ENCODE measurements around the gene DHX34. TPM values are rescaled to one million over a fixed set of nuclear protein-coding genes. Genes with fewer than 3 reads are reported as not detected.

DHX34 gene
- total RNA-seq, 2 donors from 2014 or later, result 20.4 to 21.3 TPM

- H3K36me3 ChIP-seq, result no peaks in the 10 kb centered on the region
- DNase-seq (ENCODE audit: low spot score) (no peak), ATAC-seq (ENCODE audit: insufficient number of reproducible peaks, low FRiP score, low read depth) (no peak)
- H3K27me3 ChIP-seq (replicated peaks; ENCODE audit: insufficient read depth), result no peaks in the 10 kb centered on the region
- H3K4me1 ChIP-seq (ENCODE audit: control insufficient read depth in 1 of 2, low read depth in 2 of 2), result peaks cover 15 to 19% of the 10 kb centered on the region in 2 donors
- no peaks in the 10 kb centered on the region for H3K9me3 ChIP-seq
- no peak for TF ChIP-seq CTCF (IDR thresholded peaks at IDR 0.05)
- peak overlapping the region in 1 of 2 donors; percentile 29 for H3K27ac ChIP-seq
- H3K4me3 ChIP-seq, result peak overlapping the region; percentile 53
Observed at GRCh38 chr19:47312366-47313006, 36.6 kb upstream of the DHX34 start.

- no peaks in the 10 kb centered on the region for H3K9me3 ChIP-seq
- TF ChIP-seq CTCF (IDR thresholded peaks at IDR 0.05), result no peak
- H3K27ac ChIP-seq, result peak overlapping the region in 1 of 2 donors; percentile 29
- no peak for ATAC-seq (ENCODE audit: insufficient number of reproducible peaks, low FRiP score, low read depth)
- no peaks in the 10 kb centered on the region for H3K36me3 ChIP-seq
- H3K4me1 ChIP-seq (ENCODE audit: control insufficient read depth in 1 of 2, low read depth in 2 of 2), result peaks cover 10 to 14% of the 10 kb centered on the region in 2 donors
- H3K4me3 ChIP-seq, result peak overlapping the region; percentile 53
- no peaks in the 10 kb centered on the region for H3K27me3 ChIP-seq (replicated peaks; ENCODE audit: insufficient read depth)
- DNase-seq (ENCODE audit: low spot score), result no peak
Observed at GRCh38 chr19:47313754-47314295, 35.3 kb upstream of the DHX34 start.

- peak; percentile 52 for ATAC-seq (ENCODE audit: insufficient number of reproducible peaks, low FRiP score, low read depth)
- no peaks in the 10 kb centered on the region for H3K9me3 ChIP-seq
- H3K27ac ChIP-seq, result peak overlapping the region in 1 of 2 donors; percentile 57
- peak; percentile 45 for DNase-seq (ENCODE audit: low spot score)
- peaks cover 0 to 5% of the 10 kb centered on the region in 2 donors for H3K4me1 ChIP-seq (ENCODE audit: control insufficient read depth in 1 of 2, low read depth in 2 of 2)
- no peak for TF ChIP-seq CTCF (IDR thresholded peaks at IDR 0.05)
- H3K4me3 ChIP-seq, result no peak overlapping the region
- no peaks in the 10 kb centered on the region for H3K27me3 ChIP-seq (replicated peaks; ENCODE audit: insufficient read depth)
- H3K36me3 ChIP-seq, result no peaks in the 10 kb centered on the region
Observed at GRCh38 chr19:47315125-47315821, 33.8 kb upstream of the DHX34 start.

GRCh38 chr19:47316513-47316912 is 32.6 kb upstream of the DHX34 start:
- ATAC-seq (ENCODE audit: insufficient number of reproducible peaks, low FRiP score, low read depth) (no peak), DNase-seq (ENCODE audit: low spot score) (no peak)
- Histone ChIP-seq H3K27me3 (replicated peaks; ENCODE audit: insufficient read depth) (no peaks in the 10 kb centered on the region), H3K27ac (peak overlapping the region in 1 of 2 donors; percentile 30), H3K36me3 (no peaks in the 10 kb centered on the region), H3K9me3 (no peaks in the 10 kb centered on the region), H3K4me3 (no peak overlapping the region), H3K4me1 (ENCODE audit: control insufficient read depth in 1 of 2, low read depth in 2 of 2) (peaks cover 0 to 5% of the 10 kb centered on the region in 2 donors)
- no peak for TF ChIP-seq CTCF (IDR thresholded peaks at IDR 0.05)
